Measurements from ENCODE around the gene CEMIP2. TPM values are rescaled to one million over a fixed set of nuclear protein-coding genes. Genes with fewer than 3 reads are reported as not detected.

CEMIP2 gene
- total and polyA plus RNA-seq, 10 of the 15 experiments (the other 5 are each of a cell fraction or from before 2014, with no cell fraction given): 0.50 to 19.2 (median 1.2) TPM

GRCh38 chr9:71743882-71744281 lies 24.4 kb downstream of the CEMIP2 start (continued):
- TF ChIP-seq EP300 (IDR thresholded peaks at IDR 0.05; ENCODE audit: borderline replicate concordance in 1 of 2, control insufficient read depth in 1 of 2, low read depth in 2 of 2, low read length in 2 of 2): no peak

- no peaks in the 10 kb centered on the region for H3K79me2 ChIP-seq (ENCODE audit: control insufficient read depth, insufficient read depth, low read length)
- ChIA-PET SMC1A (ENCODE audit: uncharacterized antibody, unreplicated experiment) (no interaction called here), CTCF (interaction anchor here (0.9 kb wide), 1 partner anchor 1407 kb away, joined by 3 read pairs; no protein-coding TSS in a partner anchor), POLR2A (no interaction called here), RAD21 (ENCODE audit: unreplicated experiment) (no interaction called here)
- no peak overlapping the region for H3K4me3 ChIP-seq
- TF ChIP-seq MTA3 (IDR thresholded peaks at IDR 0.05; ENCODE audit: borderline replicate concordance, low read length): no peak
- TF ChIP-seq MYC (IDR thresholded peaks at IDR 0.05; ENCODE audit: insufficient read depth, insufficient read length, insufficient replicate concordance, low read length, severe bottlenecking): no peak
- no peak for TF ChIP-seq FOXK2 (IDR thresholded peaks at IDR 0.05)
- TF ChIP-seq ATF3 (IDR thresholded peaks at IDR 0.05; ENCODE audit: borderline replicate concordance, extremely low read depth, low read depth, low read length): no peak
- TF ChIP-seq NBN (IDR thresholded peaks at IDR 0.05): no peak
- TF ChIP-seq POU2F2 (IDR thresholded peaks at IDR 0.05; ENCODE audit: borderline replicate concordance, low read depth, low read length): no peak
- TF ChIP-seq ESRRA (IDR thresholded peaks at IDR 0.05; ENCODE audit: low read length): no peak
- TF ChIP-seq E2F4 (IDR thresholded peaks at IDR 0.05; ENCODE audit: low read depth, low read length): no peak
- TF ChIP-seq KLF5 (IDR thresholded peaks at IDR 0.05; ENCODE audit: partially characterized antibody): no peak
- TF ChIP-seq CBX5 (IDR thresholded peaks at IDR 0.05; ENCODE audit: low read depth): no peak
- H3K9me3 ChIP-seq (replicated peaks; ENCODE audit: control insufficient read depth, insufficient read depth, low read length): no peaks in the 10 kb centered on the region
- no peaks in the 10 kb centered on the region for H3K36me3 ChIP-seq (ENCODE audit: control insufficient read depth in 2 of 2, insufficient read depth in 2 of 2, low read length in 1 of 2)
- no TSS peak for BruUV-seq (replicated peaks)
- no peaks in the 10 kb centered on the region for H3K4me1 ChIP-seq (ENCODE audit: control insufficient read depth, insufficient read depth, low read length)
- DNase-seq (ENCODE audit: low read depth, low spot score) (no peak), FAIRE-seq (no peak), ATAC-seq (no peak)
- H3K9ac ChIP-seq (ENCODE audit: control insufficient read depth, insufficient read depth, low read length): no peak overlapping the region
- intact Hi-C loops (cut with micrococcal nuclease; ENCODE audit: unreplicated experiment): no loop called here
- in situ Hi-C loops (cut with MboI): no loop called here
- H3K4me2 ChIP-seq (ENCODE audit: control insufficient read depth, insufficient read depth): no peak overlapping the region
- H4K20me1 ChIP-seq (ENCODE audit: control insufficient read depth, insufficient read depth): no peaks in the 10 kb centered on the region
- no peaks in the 10 kb centered on the region for H3K27me3 ChIP-seq (replicated peaks in 1 of 2; ENCODE audit: control insufficient read depth in 2 of 2, insufficient read depth in 2 of 2, low read length in 1 of 2)
- WGBS (ENCODE audit: insufficient coverage, insufficient replicate concordance, low lambda C conversion rate, missing lambda C conversion rate): 57% methylated on average over 5 of the region's 5 CpGs
- H3K27ac ChIP-seq (ENCODE audit: control insufficient read depth, insufficient read depth): no peak overlapping the region
- H2AFZ ChIP-seq (ENCODE audit: control insufficient read depth, low read depth, low read length): no peak overlapping the region
These were observed 25.1 kb downstream of the CEMIP2 start for GRCh38 chr9:71743217-71743705.

Data from GM12878 (cell line).